ENCODE measurements around the gene QSOX2.
"Not testable (repeated sequence)": the region's sequence is repeated elsewhere in the genome, so short reads cannot be mapped to it uniquely, and the experiment has no call there.

QSOX2 gene

GRCh38 chr9:136244122-136244968 lies 1.3 kb downstream of the QSOX2 start:
- peak; percentile 63 for DNase-seq
- peaks cover 14% of the 10 kb centered on the region for H3K27me3 Mint-ChIP-seq
- peak overlapping the region; percentile 94 for H3K4me3 Mint-ChIP-seq
- CTCF ChIA-PET, result interaction anchor here (1.5 kb wide), 1 partner anchor 21 kb away, joined by 3 read pairs; no protein-coding TSS in a partner anchor
- H3K36me3 Mint-ChIP-seq, result peaks cover 2% of the 10 kb centered on the region
- H3K27ac Mint-ChIP-seq, result peak overlapping the region; percentile 90
- H3K4me1 Mint-ChIP-seq, result peaks cover 30% of the 10 kb centered on the region
- H3K9me3 Mint-ChIP-seq, result no peaks in the 10 kb centered on the region

- CTCF ChIA-PET, result interaction anchor here (0.8 to 2.2 kb wide), 5 partner anchors 9 to 21 kb away, joined by 3 to 8 read pairs (median 4); no protein-coding TSS in a partner anchor
- Mint-ChIP-seq H3K36me3 (peaks cover 2% of the 10 kb centered on the region), H3K9me3 (no peaks in the 10 kb centered on the region), H3K27ac (peak overlapping the region; percentile 90), H3K4me1 (peaks cover 30% of the 10 kb centered on the region), H3K27me3 (peaks cover 14% of the 10 kb centered on the region), H3K4me3 (peak overlapping the region; percentile 94)
- DNase-seq, result no peak
Measured at GRCh38 chr9:136243631-136244030, 2.0 kb downstream of the QSOX2 start.

- CTCF ChIA-PET, result interaction anchor here (0.8 to 2.2 kb wide), 5 partner anchors 9 to 20 kb away, joined by 3 to 8 read pairs (median 4); no protein-coding TSS in a partner anchor
- H3K36me3 Mint-ChIP-seq, result peaks cover 2% of the 10 kb centered on the region
- peaks cover 30% of the 10 kb centered on the region for H3K4me1 Mint-ChIP-seq
- peak overlapping the region; percentile 90 for H3K27ac Mint-ChIP-seq
- peaks cover 14% of the 10 kb centered on the region for H3K27me3 Mint-ChIP-seq
- no peak overlapping the region for H3K4me3 Mint-ChIP-seq
- no peak for DNase-seq
- no peaks in the 10 kb centered on the region for H3K9me3 Mint-ChIP-seq
Measured at GRCh38 chr9:136242918-136243525, 2.6 kb downstream of the QSOX2 start.

GRCh38 chr9:136242248-136242647 lies 3.4 kb downstream of the QSOX2 start:
- CTCF ChIA-PET, result interaction anchor here (1.9 to 2.2 kb wide), 2 partner anchors 16 to 17 kb away, joined by 6 to 8 read pairs; no protein-coding TSS in a partner anchor
- Mint-ChIP-seq H3K27me3 (peaks cover 9% of the 10 kb centered on the region), H3K9me3 (no peaks in the 10 kb centered on the region), H3K36me3 (peaks cover 2% of the 10 kb centered on the region), H3K27ac (no peak overlapping the region), H3K4me1 (peaks cover 30% of the 10 kb centered on the region), H3K4me3 (no peak overlapping the region)
- no peak for DNase-seq

GRCh38 chr9:136241542-136241941 lies 4.1 kb downstream of the QSOX2 start:
- Mint-ChIP-seq H3K4me1 (peaks cover 30% of the 10 kb centered on the region), H3K36me3 (peaks cover 2% of the 10 kb centered on the region), H3K4me3 (no peak overlapping the region), H3K27me3 (peaks cover 2% of the 10 kb centered on the region), H3K27ac (no peak overlapping the region), H3K9me3 (no peaks in the 10 kb centered on the region)
- CTCF ChIA-PET, result interaction anchor here (2.2 kb wide), 1 partner anchor 15 kb away, joined by 8 read pairs; no protein-coding TSS in a partner anchor
- no peak for DNase-seq

GRCh38 chr9:136240941-136241340 lies 4.7 kb downstream of the QSOX2 start:
- H3K4me1 Mint-ChIP-seq, result peaks cover 27% of the 10 kb centered on the region
- no peaks in the 10 kb centered on the region for H3K27me3 Mint-ChIP-seq
- H3K27ac Mint-ChIP-seq, result no peak overlapping the region
- CTCF ChIA-PET, result no interaction called here
- no peaks in the 10 kb centered on the region for H3K9me3 Mint-ChIP-seq
- H3K36me3 Mint-ChIP-seq, result peaks cover 2% of the 10 kb centered on the region
- DNase-seq, result no peak
- H3K4me3 Mint-ChIP-seq, result no peak overlapping the region

GRCh38 chr9:136239983-136240330 lies 5.7 kb downstream of the QSOX2 start:
- Mint-ChIP-seq H3K36me3 (peaks cover 5% of the 10 kb centered on the region), H3K4me1 (peaks cover 24% of the 10 kb centered on the region), H3K27ac (no peak overlapping the region), H3K4me3 (no peak overlapping the region), H3K27me3 (no peaks in the 10 kb centered on the region), H3K9me3 (no peaks in the 10 kb centered on the region)
- DNase-seq, result no peak
- CTCF ChIA-PET, result interaction anchor here (0.6 kb wide), 1 partner anchor 65 kb away, joined by 3 read pairs; no protein-coding TSS in a partner anchor

- Mint-ChIP-seq H3K4me3 (no peak overlapping the region), H3K27ac (no peak overlapping the region)
Measured at GRCh38 chr9:136239135-136239982, 6.3 kb downstream of the QSOX2 start.

GRCh38 chr9:136238342-136238732 lies 7.3 kb downstream of the QSOX2 start:
- DNase-seq, result no peak
- H3K4me3 Mint-ChIP-seq, result no peak overlapping the region
- CTCF ChIA-PET, result interaction anchor here (0.6 kb wide), 1 partner anchor 14 kb away, joined by 3 read pairs; no protein-coding TSS in a partner anchor
- H3K9me3 Mint-ChIP-seq, result no peaks in the 10 kb centered on the region
- peaks cover 7% of the 10 kb centered on the region for H3K36me3 Mint-ChIP-seq
- H3K4me1 Mint-ChIP-seq, result peaks cover 15% of the 10 kb centered on the region
- H3K27ac Mint-ChIP-seq, result no peak overlapping the region
- no peaks in the 10 kb centered on the region for H3K27me3 Mint-ChIP-seq

More at GRCh38 chr9:136239135-136239982, 6.3 kb downstream of the QSOX2 start:
- H3K9me3 Mint-ChIP-seq, result no peaks in the 10 kb centered on the region
- peaks cover 18% of the 10 kb centered on the region for H3K4me1 Mint-ChIP-seq
- H3K27me3 Mint-ChIP-seq, result no peaks in the 10 kb centered on the region
- DNase-seq, result no peak
- CTCF ChIA-PET, result interaction anchor here (0.6 kb wide), 1 partner anchor 64 kb away, joined by 3 read pairs; no protein-coding TSS in a partner anchor
- peaks cover 7% of the 10 kb centered on the region for H3K36me3 Mint-ChIP-seq

- Mint-ChIP-seq H3K36me3 (peaks cover 7% of the 10 kb centered on the region), H3K4me3 (no peak overlapping the region), H3K27me3 (no peaks in the 10 kb centered on the region), H3K9me3 (no peaks in the 10 kb centered on the region), H3K27ac (no peak overlapping the region), H3K4me1 (peaks cover 15% of the 10 kb centered on the region)
- DNase-seq, result no peak
- CTCF ChIA-PET, result interaction anchor here (0.8 kb wide), 1 partner anchor 11 kb away, joined by 3 read pairs; no protein-coding TSS in a partner anchor
Measured at GRCh38 chr9:136237486-136238341, 7.9 kb downstream of the QSOX2 start.

- DNase-seq, CTCF ChIA-PET, H3K27ac Mint-ChIP-seq, H3K4me3 Mint-ChIP-seq, H3K9me3 Mint-ChIP-seq, H3K27me3 Mint-ChIP-seq, H3K36me3 Mint-ChIP-seq: not testable (repeated sequence)
- peaks cover 22% of the 10 kb centered on the region for H3K4me1 Mint-ChIP-seq
Measured at GRCh38 chr9:136236471-136237410, 8.9 kb downstream of the QSOX2 start.

- Mint-ChIP-seq H3K4me3 (no peak overlapping the region), H3K4me1 (peaks cover 28% of the 10 kb centered on the region), H3K27me3 (no peaks in the 10 kb centered on the region), H3K36me3 (peaks cover 5% of the 10 kb centered on the region), H3K9me3 (no peaks in the 10 kb centered on the region), H3K27ac (no peak overlapping the region)
- no peak for DNase-seq
- CTCF ChIA-PET, result no interaction called here
Measured at GRCh38 chr9:136235709-136236455, 9.7 kb downstream of the QSOX2 start.
